ENCODE measurements around the gene PCK1. TPM values are rescaled to one million over a fixed set of nuclear protein-coding genes. Genes with fewer than 3 reads are reported as not detected.

Gene PCK1
- total RNA-seq, 4 donors from 2014 or later = 2.2 to 6.3 (median 5.2) TPM

DNA sequence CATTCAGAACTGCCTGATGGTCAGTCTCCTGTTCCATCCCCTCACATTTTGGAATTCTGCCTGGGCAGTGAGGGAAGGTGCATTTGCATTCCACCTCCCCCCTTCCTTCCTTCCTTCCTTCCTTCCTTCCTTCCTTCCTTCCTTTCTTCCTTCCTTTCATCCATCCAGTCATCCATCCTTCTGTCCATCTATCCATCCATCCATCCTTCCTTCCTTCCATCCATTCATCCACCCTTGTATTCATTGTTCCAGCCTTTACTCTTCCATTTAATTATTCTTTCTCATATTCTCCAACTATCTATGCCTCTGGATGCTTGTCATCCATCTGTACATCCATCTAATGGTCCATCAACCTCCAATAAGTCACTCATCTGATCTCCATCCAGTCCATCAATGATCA lies 14.0 kb downstream of the PCK1 start:
- H3K27me3 ChIP-seq = peaks cover 66% of the 10 kb centered on the region
- no peaks in the 10 kb centered on the region for H3K9me3 ChIP-seq
- H3K27ac ChIP-seq = no peak overlapping the region
- H3K36me3 ChIP-seq = no peaks in the 10 kb centered on the region
- no peak for DNase-seq (ENCODE audit: low spot score in 2 of 2)
- H3K4me1 ChIP-seq = peaks cover 2% of the 10 kb centered on the region
- TF ChIP-seq POLR2A (IDR thresholded peaks at IDR 0.05) (no peak), POLR2AphosphoS5 (IDR thresholded peaks at IDR 0.05) (no peak), EP300 (IDR thresholded peaks at IDR 0.05) (no peak)
- TF ChIP-seq, protein P1, sequence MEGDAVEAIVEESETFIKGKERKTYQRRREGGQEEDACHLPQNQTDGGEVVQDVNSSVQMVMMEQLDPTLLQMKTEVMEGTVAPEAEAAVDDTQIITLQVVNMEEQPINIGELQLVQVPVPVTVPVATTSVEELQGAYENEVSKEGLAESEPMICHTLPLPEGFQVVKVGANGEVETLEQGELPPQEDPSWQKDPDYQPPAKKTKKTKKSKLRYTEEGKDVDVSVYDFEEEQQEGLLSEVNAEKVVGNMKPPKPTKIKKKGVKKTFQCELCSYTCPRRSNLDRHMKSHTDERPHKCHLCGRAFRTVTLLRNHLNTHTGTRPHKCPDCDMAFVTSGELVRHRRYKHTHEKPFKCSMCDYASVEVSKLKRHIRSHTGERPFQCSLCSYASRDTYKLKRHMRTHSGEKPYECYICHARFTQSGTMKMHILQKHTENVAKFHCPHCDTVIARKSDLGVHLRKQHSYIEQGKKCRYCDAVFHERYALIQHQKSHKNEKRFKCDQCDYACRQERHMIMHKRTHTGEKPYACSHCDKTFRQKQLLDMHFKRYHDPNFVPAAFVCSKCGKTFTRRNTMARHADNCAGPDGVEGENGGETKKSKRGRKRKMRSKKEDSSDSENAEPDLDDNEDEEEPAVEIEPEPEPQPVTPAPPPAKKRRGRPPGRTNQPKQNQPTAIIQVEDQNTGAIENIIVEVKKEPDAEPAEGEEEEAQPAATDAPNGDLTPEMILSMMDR (IDR thresholded peaks at IDR 0.05) = no peak
- no peak overlapping the region for H3K4me3 ChIP-seq

DNA sequence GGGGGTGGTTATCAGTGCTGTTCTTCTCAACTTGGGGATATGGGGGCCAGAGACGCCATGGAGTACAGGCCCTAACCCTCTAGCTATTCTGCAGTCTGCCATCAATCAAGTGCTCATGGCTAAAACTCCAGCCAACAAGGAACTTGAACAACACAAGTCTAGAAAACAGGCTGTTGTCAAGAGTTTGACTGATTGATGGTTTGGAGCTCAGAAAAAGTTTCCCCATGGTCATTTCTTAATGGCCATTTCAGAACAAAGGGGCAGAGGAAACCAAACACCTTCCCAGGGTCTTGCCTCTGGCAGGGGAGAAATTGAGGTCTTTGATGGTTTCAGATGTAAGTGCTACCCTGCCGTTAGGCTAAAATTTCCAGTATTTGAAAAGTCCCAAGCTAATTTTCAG lies 15.1 kb downstream of the PCK1 start:
- Histone ChIP-seq H3K27ac (no peak overlapping the region), H3K9me3 (no peaks in the 10 kb centered on the region), H3K4me1 (peaks cover 5% of the 10 kb centered on the region), H3K36me3 (no peaks in the 10 kb centered on the region), H3K4me3 (no peak overlapping the region), H3K27me3 (peaks cover 75% of the 10 kb centered on the region)
- 55% methylated on average over 2 of the region's 2 CpGs for WGBS
- no peak for DNase-seq (ENCODE audit: low spot score in 2 of 2)
- TF ChIP-seq, protein P1 (IDR thresholded peaks at IDR 0.05) = no peak
- TF ChIP-seq POLR2AphosphoS5 (IDR thresholded peaks at IDR 0.05) = no peak
- no peak for TF ChIP-seq EP300 (IDR thresholded peaks at IDR 0.05)
- no peak for TF ChIP-seq POLR2A (IDR thresholded peaks at IDR 0.05)

DNA sequence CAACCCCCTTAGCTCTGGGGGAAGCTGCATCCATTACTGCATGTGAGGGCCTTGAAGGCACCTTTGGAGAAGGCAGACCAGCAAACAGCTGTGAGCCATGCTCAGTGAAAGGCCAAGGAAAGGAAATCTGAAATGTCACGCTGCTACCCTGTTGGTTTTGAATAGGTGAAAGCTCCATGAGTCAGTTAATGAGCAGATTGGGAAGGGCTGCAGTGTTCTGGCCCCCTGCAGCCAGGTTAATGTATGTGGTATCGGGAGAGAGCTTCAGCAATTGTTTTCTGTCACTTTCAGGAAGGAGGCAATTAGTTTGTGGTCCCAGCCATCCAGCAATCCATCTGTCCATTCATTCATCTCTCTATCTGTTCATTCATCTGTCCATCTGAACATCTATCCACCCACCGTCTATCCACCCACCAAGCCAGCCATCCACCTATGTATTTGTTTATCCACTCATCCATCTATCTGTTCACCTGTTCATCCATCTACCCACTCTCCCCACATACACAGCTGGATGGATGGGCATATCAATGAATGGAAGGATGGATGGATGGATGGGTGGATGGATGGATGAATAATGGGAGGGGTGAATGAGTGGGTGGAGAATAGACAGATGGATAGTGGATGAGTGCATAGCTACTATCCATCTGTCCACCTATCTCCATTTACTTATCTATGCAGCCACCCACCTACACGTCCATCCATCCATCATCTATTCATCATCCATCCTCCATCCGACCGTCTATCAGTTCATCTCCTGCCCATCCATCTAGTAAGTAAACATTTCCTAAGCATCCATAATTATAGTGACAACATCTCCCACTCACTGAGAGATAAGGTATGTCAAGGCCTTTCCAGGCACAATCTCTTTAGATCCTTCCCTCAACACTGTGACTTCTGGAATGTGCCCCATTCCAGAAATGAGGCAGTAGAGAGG lies 16.0 kb downstream of the PCK1 start:
- no peak for DNase-seq (ENCODE audit: low spot score in 2 of 2)
- Histone ChIP-seq H3K9me3 (no peaks in the 10 kb centered on the region), H3K4me3 (no peak overlapping the region), H3K4me1 (peaks cover 5% of the 10 kb centered on the region), H3K27ac (no peak overlapping the region), H3K36me3 (no peaks in the 10 kb centered on the region), H3K27me3 (peaks cover 83% of the 10 kb centered on the region)
- WGBS = 80% methylated on average over 6 of the region's 6 CpGs
- TF ChIP-seq EP300 (IDR thresholded peaks at IDR 0.05) = no peak
- TF ChIP-seq POLR2AphosphoS5 (IDR thresholded peaks at IDR 0.05) = no peak
- TF ChIP-seq, protein P1 (IDR thresholded peaks at IDR 0.05) = no peak
- no peak for TF ChIP-seq POLR2A (IDR thresholded peaks at IDR 0.05)

DNA sequence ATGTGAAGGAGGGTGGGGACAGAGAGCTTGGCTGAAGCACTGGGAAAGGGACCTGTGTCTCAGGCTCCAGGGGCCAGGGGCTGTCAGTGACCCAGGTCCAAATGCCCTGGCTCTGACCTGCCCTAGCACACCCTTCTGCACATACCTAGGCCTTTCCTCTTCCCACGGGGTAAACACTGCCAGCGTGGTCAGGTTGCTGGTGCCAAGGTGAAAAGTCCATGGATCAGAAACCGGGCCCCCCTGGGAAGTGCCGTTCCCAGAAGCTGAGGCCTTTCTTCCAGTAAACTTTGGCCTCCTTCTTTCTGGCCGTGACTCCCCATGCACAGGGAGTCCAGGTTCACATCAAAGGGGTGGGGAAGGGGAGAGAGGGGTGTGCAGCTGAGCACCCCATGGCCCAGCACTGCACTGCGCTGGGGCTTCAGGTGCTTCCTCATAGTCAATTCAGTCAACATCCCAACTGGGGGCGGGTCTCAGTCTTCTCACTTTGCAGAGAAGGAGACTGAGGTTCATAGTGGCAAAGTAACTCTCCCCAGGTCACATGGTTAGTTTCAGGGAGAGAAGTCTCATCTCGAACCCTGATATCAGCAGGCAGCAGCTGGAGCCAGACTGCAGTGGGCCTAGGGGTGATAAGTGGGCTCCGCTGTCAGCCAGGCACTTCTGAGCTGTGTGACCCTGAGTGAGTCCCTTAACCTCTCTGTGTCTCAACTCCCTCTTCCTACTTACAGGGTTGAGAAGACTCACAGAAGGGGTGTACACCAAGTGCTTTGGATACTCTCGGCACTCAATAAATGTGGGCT lies 17.0 kb downstream of the PCK1 start:
- 80% methylated on average over 6 of the region's 10 CpGs for WGBS
- Histone ChIP-seq H3K27me3 (peaks cover 91% of the 10 kb centered on the region), H3K9me3 (no peaks in the 10 kb centered on the region), H3K4me3 (no peak overlapping the region), H3K36me3 (no peaks in the 10 kb centered on the region), H3K4me1 (peaks cover 7% of the 10 kb centered on the region), H3K27ac (no peak overlapping the region)
- DNase-seq (ENCODE audit: low spot score in 2 of 2) = no peak
- TF ChIP-seq EP300 (IDR thresholded peaks at IDR 0.05) = no peak
- no peak for TF ChIP-seq POLR2A (IDR thresholded peaks at IDR 0.05)
- TF ChIP-seq POLR2AphosphoS5 (IDR thresholded peaks at IDR 0.05) = no peak
- TF ChIP-seq, protein P1 (IDR thresholded peaks at IDR 0.05) = no peak

Measured in suprapubic skin (tissue), 4 donors.